KMS-11 (cell line): ENCODE data around the gene CWC22.

Experiments used
- H2AFZ ChIP-seq: fragments of 200-600 bp; sonication (generic); 2 replicates; pipeline ENCODE4 v1.6.1; 2016; ENCODE audit warnings: antibody characterized with exemption, mixed run types, low read depth
- H3K27ac ChIP-seq: fragments of 200-600 bp; sonication (generic); 2 replicates; pipeline ENCODE4 v1.6.1; 2016; ENCODE audit warnings: mild to moderate bottlenecking, mixed run types
- H3K27me3 ChIP-seq: fragments of 200-600 bp; sonication (generic); 2 replicates; pipeline ENCODE4 v1.6.1; 2017; ENCODE audit warnings: mild to moderate bottlenecking, low read depth, mixed run types, moderate library complexity; ENCODE audit not compliant: insufficient read depth
- H3K36me3 ChIP-seq: fragments of 200-600 bp; sonication (generic); 2 replicates; pipeline ENCODE4 v1.6.1; 2017; ENCODE audit warnings: mild to moderate bottlenecking, mixed run types; ENCODE audit not compliant: insufficient read depth
- H3K4me1 ChIP-seq: fragments of 200-600 bp; sonication (generic); 2 replicates; pipeline ENCODE4 v1.6.1; 2016; ENCODE audit warnings: mild to moderate bottlenecking, low read depth, mixed run types; ENCODE audit not compliant: poor library complexity, severe bottlenecking
- H3K4me2 ChIP-seq: fragments of 200-600 bp; sonication (generic); 2 replicates; pipeline ENCODE4 v1.7.0; 2016; ENCODE audit warnings: mild to moderate bottlenecking, mixed run types
- H3K4me3 ChIP-seq: fragments of 200-600 bp; sonication (generic); IDR thresholded peaks from 2 replicates; pipeline ENCODE4 v1.6.1; 2017; ENCODE audit warnings: low read depth, low read length, mixed read lengths; ENCODE audit not compliant: insufficient read depth
- H3K79me2 ChIP-seq: fragments of 200-600 bp; sonication (generic); 2 replicates; pipeline ENCODE4 v1.6.1; 2016; ENCODE audit warnings: low read depth, mixed run types; ENCODE audit not compliant: insufficient read depth
- H3K9ac ChIP-seq: fragments of 200-600 bp; sonication (generic); 2 replicates; pipeline ENCODE4 v1.6.1; 2016; ENCODE audit warnings: mild to moderate bottlenecking, mixed run types
- H4K20me1 ChIP-seq: fragments of 200-600 bp; sonication (generic); 2 replicates; pipeline ENCODE4 v1.6.1; 2016; ENCODE audit warnings: mild to moderate bottlenecking, mixed run types; ENCODE audit not compliant: insufficient read depth
- CTCF ChIP-seq: fragments of 200-600 bp; sonication (generic); conservative IDR thresholded peaks from 2 replicates; pipeline ENCODE4 v1.6.1; 2017; ENCODE audit warnings: low read depth, mild to moderate bottlenecking, antibody characterized with exemption, low read length, moderate library complexity, mixed read lengths

The CWC22 gene

GRCh38 chr2:180033993-180034894 lies 27.1 kb upstream of the CWC22 start:
- TF ChIP-seq CTCF: no peak
- H3K27me3 ChIP-seq: no peaks in the 10 kb centered on the region
- no peaks in the 10 kb centered on the region for H4K20me1 ChIP-seq
- no peaks in the 10 kb centered on the region for H3K36me3 ChIP-seq
- no peak overlapping the region for H3K9ac ChIP-seq
- no peak overlapping the region for H3K4me2 ChIP-seq
- H3K27ac ChIP-seq: no peak overlapping the region
- H3K79me2 ChIP-seq: no peaks in the 10 kb centered on the region
- H2AFZ ChIP-seq: no peak overlapping the region
- H3K4me3 ChIP-seq: no peak overlapping the region
- H3K4me1 ChIP-seq: no peaks in the 10 kb centered on the region

- Histone ChIP-seq H3K4me3 (no peak overlapping the region), H4K20me1 (no peaks in the 10 kb centered on the region), H3K4me1 (no peaks in the 10 kb centered on the region), H3K27ac (no peak overlapping the region), H3K36me3 (no peaks in the 10 kb centered on the region), H3K4me2 (no peak overlapping the region), H2AFZ (no peak overlapping the region), H3K27me3 (no peaks in the 10 kb centered on the region), H3K9ac (no peak overlapping the region), H3K79me2 (no peaks in the 10 kb centered on the region)
- TF ChIP-seq CTCF: no peak
Measured at GRCh38 chr2:180029575-180029974, 22.5 kb upstream of the CWC22 start.

- no peak for TF ChIP-seq CTCF
- H3K27me3 ChIP-seq: no peaks in the 10 kb centered on the region
- no peaks in the 10 kb centered on the region for H3K36me3 ChIP-seq
- no peak overlapping the region for H3K4me2 ChIP-seq
- H3K4me3 ChIP-seq: no peak overlapping the region
- no peak overlapping the region for H3K9ac ChIP-seq
- H3K4me1 ChIP-seq: no peaks in the 10 kb centered on the region
- no peaks in the 10 kb centered on the region for H4K20me1 ChIP-seq
- no peak overlapping the region for H3K27ac ChIP-seq
- no peaks in the 10 kb centered on the region for H3K79me2 ChIP-seq
- no peak overlapping the region for H2AFZ ChIP-seq
Measured at GRCh38 chr2:180021850-180022249, 14.8 kb upstream of the CWC22 start.

- H3K4me2 ChIP-seq: no peak overlapping the region
- no peaks in the 10 kb centered on the region for H3K4me1 ChIP-seq
- H3K79me2 ChIP-seq: no peaks in the 10 kb centered on the region
- no peaks in the 10 kb centered on the region for H3K36me3 ChIP-seq
- no peak overlapping the region for H3K4me3 ChIP-seq
- H4K20me1 ChIP-seq: no peaks in the 10 kb centered on the region
- H3K9ac ChIP-seq: no peak overlapping the region
- no peaks in the 10 kb centered on the region for H3K27me3 ChIP-seq
- no peak overlapping the region for H3K27ac ChIP-seq
- no peak overlapping the region for H2AFZ ChIP-seq
- no peak for TF ChIP-seq CTCF
Measured at GRCh38 chr2:180017784-180018183, 10.7 kb upstream of the CWC22 start.
